Neutrophil (primary cell): Measurements from ENCODE around the gene MYOCD.

Source experiments
- H3K27ac ChIP-seq: fragments of 200-600 bp; sonication (generic); 2 replicates; pipeline ENCODE4 v1.5.1; 2016; ENCODE audit warnings: mild to moderate bottlenecking, moderate library complexity
- H3K27me3 ChIP-seq: fragments of 200-600 bp; sonication (generic); 2 replicates; pipeline ENCODE4 v1.6.0; 2016; ENCODE audit warnings: mild to moderate bottlenecking
- H3K36me3 ChIP-seq: fragments of 200-600 bp; sonication (generic); 2 replicates; pipeline ENCODE4 v1.5.1; 2017
- H3K4me1 ChIP-seq, 2 experiments: fragments of 200-600 bp in 1 of 2; sonication (generic) in 1 of 2; 1 replicate in 1 of 2; 2 replicates in 1 of 2; pipeline versions ENCODE4 v1.5.1 to v1.6.1; 2013 to 2016; ENCODE audit warnings: low read depth in 1 of 2, low read length in 1 of 2, mild to moderate bottlenecking in 1 of 2, moderate library complexity in 1 of 2; ENCODE audit not compliant: control insufficient read depth in 1 of 2, insufficient read depth in 1 of 2
- H3K4me3 ChIP-seq, 2 experiments: fragments of 200-600 bp in 1 of 2; sonication (generic) in 1 of 2; 1 replicate in 1 of 2; 2 replicates in 1 of 2; pipeline ENCODE4 v1.5.1; 2013 to 2016; ENCODE audit warnings: low read depth in 1 of 2, low read length in 1 of 2, mild to moderate bottlenecking in 1 of 2, moderate library complexity in 1 of 2
- H3K9me3 ChIP-seq: fragments of 200-600 bp; sonication (generic); 2 replicates; pipeline ENCODE4 v1.5.1; 2016
- CTCF ChIP-seq: fragments of 200-600 bp; sonication (generic); IDR thresholded peaks from 2 replicates; pipeline ENCODE4 v1.5.1; 2016; ENCODE audit warnings: antibody characterized with exemption

Gene MYOCD

GRCh38 chr17:12769981-12770380 is 104.3 kb downstream of the MYOCD start:
- H3K9me3 ChIP-seq: no peaks in the 10 kb centered on the region
- H3K4me3 ChIP-seq: no peak overlapping the region
- H3K27me3 ChIP-seq: no peaks in the 10 kb centered on the region
- no peak for TF ChIP-seq CTCF
- no peak overlapping the region for H3K27ac ChIP-seq
- no peaks in the 10 kb centered on the region for H3K36me3 ChIP-seq
- no peaks in the 10 kb centered on the region for H3K4me1 ChIP-seq

GRCh38 chr17:12773153-12773552 is 107.5 kb downstream of the MYOCD start:
- Histone ChIP-seq H3K27ac (no peak overlapping the region), H3K4me3 (no peak overlapping the region), H3K9me3 (no peaks in the 10 kb centered on the region), H3K27me3 (no peaks in the 10 kb centered on the region), H3K4me1 (no peaks in the 10 kb centered on the region), H3K36me3 (no peaks in the 10 kb centered on the region)
- no peak for TF ChIP-seq CTCF

GRCh38 chr17:12789075-12789480 is 123.4 kb downstream of the MYOCD start:
- Histone ChIP-seq H3K9me3 (no peaks in the 10 kb centered on the region), H3K4me1 (no peaks in the 10 kb centered on the region), H3K36me3 (no peaks in the 10 kb centered on the region), H3K4me3 (no peak overlapping the region), H3K27me3 (peaks cover 51% of the 10 kb centered on the region), H3K27ac (no peak overlapping the region)
- TF ChIP-seq CTCF: no peak

- TF ChIP-seq CTCF: no peak
- Histone ChIP-seq H3K9me3 (no peaks in the 10 kb centered on the region), H3K4me1 (no peaks in the 10 kb centered on the region), H3K27ac (no peak within 1 kb of the TSS), H3K4me3 (no peak within 1 kb of the TSS), H3K27me3 (peaks cover 51% of the 10 kb centered on the region), H3K36me3 (no peaks in the 10 kb centered on the region)
Measured at GRCh38 chr17:12789481-12790248, 124.0 kb downstream of the MYOCD start, which contains the start of gene ARHGAP44. ARHGAP44 (plus strand) TSS chr17:12789498; CDS start chr17:12789839, 341 bp downstream.

GRCh38 chr17:12790249-12791106 is 124.8 kb downstream of the MYOCD start:
- H3K9me3 ChIP-seq: no peaks in the 10 kb centered on the region
- no peak overlapping the region for H3K27ac ChIP-seq
- H3K36me3 ChIP-seq: no peaks in the 10 kb centered on the region
- TF ChIP-seq CTCF: no peak
- H3K27me3 ChIP-seq: peaks cover 51% of the 10 kb centered on the region
- no peaks in the 10 kb centered on the region for H3K4me1 ChIP-seq
- H3K4me3 ChIP-seq: no peak overlapping the region
